Activated T-helper 17 cell treated with anti-CD3 and anti-CD28 coated beads, Interleukin-2, amount 50 U/mL, for 72 hours (primary cell): ENCODE results near the gene AGAP1. TPM values are rescaled to one million over a fixed set of nuclear protein-coding genes. Genes with fewer than 3 reads are reported as not detected.

ENCODE experiments used
- ATAC-seq: fragments of 150-1000 bp; cut with Tn5 transposase; replicated peaks from 2 replicates; pipeline ENCODE4 v1.10.0; 2021; ENCODE audit warnings: mild to moderate bottlenecking, moderate library complexity
- H3K27ac Mint-ChIP-seq: one replicate; pipeline ENCODE4 v1.8.0; 2022; ENCODE audit warnings: mixed read lengths
- H3K27me3 Mint-ChIP-seq: one replicate; pipeline ENCODE4 v1.8.0; 2022; ENCODE audit warnings: mixed read lengths
- H3K36me3 Mint-ChIP-seq: one replicate; pipeline ENCODE4 v1.8.0; 2022; ENCODE audit warnings: low read depth, mild to moderate bottlenecking, mixed read lengths
- H3K4me1 Mint-ChIP-seq: one replicate; pipeline ENCODE4 v1.8.0; 2022; ENCODE audit warnings: mixed read lengths
- H3K4me3 Mint-ChIP-seq: one replicate; pipeline ENCODE4 v1.8.0; 2022; ENCODE audit warnings: mild to moderate bottlenecking, mixed read lengths
- H3K9me3 Mint-ChIP-seq: one replicate; pipeline ENCODE4 v1.8.0; 2022; ENCODE audit warnings: mixed read lengths
- total RNA-seq, 2 donors: library from RNA; stranded (reverse); gene quantifications; one replicate each; pipeline ENCODE4 v1.2.3, GENCODE V29; 2022

Gene AGAP1
- total RNA-seq, 2 donors from 2014 or later, result 2.2 to 5.3 TPM

DNA sequence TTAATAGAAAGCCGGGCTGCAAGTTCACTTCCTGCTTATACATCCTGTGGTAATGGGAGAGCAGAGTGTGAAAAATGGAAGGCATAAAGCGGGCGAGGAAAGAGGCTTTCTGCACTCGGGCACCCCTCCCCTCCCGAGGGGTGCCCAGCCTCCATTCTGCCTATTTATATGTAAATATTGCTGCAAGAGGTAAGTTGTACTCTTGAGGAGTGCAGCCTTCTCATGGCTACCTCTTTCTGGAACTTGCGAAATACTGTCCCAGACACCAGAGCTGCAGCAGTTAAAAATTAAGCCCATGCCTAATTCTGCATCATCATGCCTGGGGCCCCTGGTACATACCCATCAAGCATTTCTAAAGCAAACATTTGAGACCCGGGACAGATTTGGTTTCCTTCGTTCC lies 518.3 kb downstream of the AGAP1 start:
- H3K9me3 Mint-ChIP-seq, result no peaks in the 10 kb centered on the region
- H3K4me1 Mint-ChIP-seq, result no peaks in the 10 kb centered on the region
- H3K4me3 Mint-ChIP-seq, result no peak overlapping the region
- H3K36me3 Mint-ChIP-seq, result no peaks in the 10 kb centered on the region
- no peaks in the 10 kb centered on the region for H3K27me3 Mint-ChIP-seq
- H3K27ac Mint-ChIP-seq, result no peak overlapping the region
- no peak for ATAC-seq

DNA sequence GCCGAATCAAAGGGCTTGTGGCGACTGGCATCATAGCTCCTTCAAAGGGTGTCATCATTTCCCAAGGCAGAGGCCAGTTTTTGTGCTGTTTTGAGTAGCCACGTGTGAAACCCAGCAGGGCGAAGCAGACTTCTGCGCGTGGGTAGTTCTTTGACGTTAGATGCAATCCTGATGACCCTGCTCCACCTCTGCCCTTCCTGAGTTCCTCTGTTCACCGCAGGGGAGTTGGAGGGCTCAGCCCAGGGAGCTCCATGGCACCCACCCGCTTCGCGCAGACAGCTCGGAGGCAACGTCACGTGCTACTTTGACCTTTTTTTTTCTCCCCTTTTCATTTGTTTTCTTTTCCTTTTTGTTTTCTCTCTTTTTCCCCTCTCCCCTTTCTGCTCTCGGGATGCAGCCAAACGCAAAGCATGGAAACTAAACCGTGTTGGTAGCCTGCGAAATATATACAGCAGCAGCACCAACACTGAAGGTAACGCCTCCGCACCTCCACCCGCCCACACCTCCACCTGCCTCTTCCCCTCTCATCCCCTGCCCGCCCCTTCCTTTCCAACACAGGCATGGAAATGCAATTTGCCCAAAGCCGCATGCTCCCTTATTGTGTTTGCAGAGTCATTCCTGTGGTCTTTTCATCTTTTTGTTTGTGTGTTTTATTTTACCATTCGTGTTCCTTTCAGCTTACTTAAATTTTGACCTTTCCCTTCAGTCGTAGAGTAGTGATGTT lies 520.7 kb downstream of the AGAP1 start:
- H3K27ac Mint-ChIP-seq, result no peak overlapping the region
- H3K4me1 Mint-ChIP-seq, result no peaks in the 10 kb centered on the region
- H3K9me3 Mint-ChIP-seq, result no peaks in the 10 kb centered on the region
- no peaks in the 10 kb centered on the region for H3K27me3 Mint-ChIP-seq
- ATAC-seq, result no peak
- H3K4me3 Mint-ChIP-seq, result no peak overlapping the region
- no peaks in the 10 kb centered on the region for H3K36me3 Mint-ChIP-seq

DNA sequence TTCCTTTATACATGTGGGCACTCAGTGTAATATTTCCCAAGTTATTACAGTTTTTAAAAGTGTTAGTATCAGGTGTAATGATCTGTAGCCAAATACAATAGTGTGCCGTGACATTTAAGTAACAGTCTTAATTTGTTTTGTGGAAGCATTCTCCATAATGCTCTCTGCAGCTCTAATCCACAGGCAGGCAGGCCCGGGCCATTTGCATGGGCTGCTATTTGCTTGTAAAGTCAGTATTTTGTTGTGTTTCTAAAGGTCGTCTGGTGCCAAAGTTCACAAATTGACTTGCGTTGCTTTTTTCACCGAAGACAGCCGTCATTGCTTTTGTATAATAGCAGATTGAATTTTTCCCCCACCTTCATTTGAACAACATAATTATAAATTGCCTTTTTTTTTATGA lies 521.3 kb downstream of the AGAP1 start:
- no peak overlapping the region for H3K27ac Mint-ChIP-seq
- ATAC-seq, result no peak
- no peak overlapping the region for H3K4me3 Mint-ChIP-seq
- no peaks in the 10 kb centered on the region for H3K27me3 Mint-ChIP-seq
- H3K4me1 Mint-ChIP-seq, result no peaks in the 10 kb centered on the region
- no peaks in the 10 kb centered on the region for H3K9me3 Mint-ChIP-seq
- H3K36me3 Mint-ChIP-seq, result no peaks in the 10 kb centered on the region

DNA sequence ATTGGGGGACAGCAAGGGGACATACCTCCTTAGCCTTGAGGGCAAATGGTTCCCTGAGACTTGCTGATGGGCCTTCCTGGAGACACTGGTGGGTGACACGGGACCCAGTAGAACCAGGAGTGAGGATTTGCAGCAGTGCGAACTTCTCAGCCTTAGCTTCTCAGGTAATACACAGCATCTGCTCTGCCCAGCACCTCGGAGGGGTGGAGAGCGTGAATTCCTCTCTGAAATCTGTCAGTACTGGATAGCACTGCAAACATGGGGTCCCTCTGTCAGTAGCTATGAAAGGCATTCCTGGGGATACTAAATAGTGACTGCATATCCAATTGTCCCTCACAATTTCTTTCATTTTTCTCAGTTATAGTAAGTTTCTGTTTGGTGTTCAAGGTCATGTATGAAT lies 522.7 kb downstream of the AGAP1 start:
- no peaks in the 10 kb centered on the region for H3K4me1 Mint-ChIP-seq

DNA sequence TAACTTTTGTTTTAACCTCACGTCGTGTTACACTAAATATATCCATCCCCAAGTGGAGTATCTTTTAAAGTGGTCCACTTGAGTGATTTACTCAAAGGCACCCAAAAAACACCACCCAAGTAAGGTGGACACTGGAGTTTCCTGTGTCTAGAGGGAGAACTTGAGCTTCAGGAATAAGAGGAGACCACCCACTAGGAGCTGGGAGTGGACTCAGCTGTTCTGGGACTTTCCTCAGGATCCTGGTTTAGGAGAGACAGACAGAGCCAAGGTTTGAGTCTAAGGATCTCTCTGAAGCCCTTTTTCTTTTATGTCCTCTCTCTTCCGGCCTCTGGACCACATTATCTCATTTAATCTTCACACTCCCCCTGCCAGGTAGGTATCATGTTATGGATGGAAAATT lies 523.6 kb downstream of the AGAP1 start:
- no peaks in the 10 kb centered on the region for H3K4me1 Mint-ChIP-seq
- no peak overlapping the region for H3K27ac Mint-ChIP-seq
- no peak overlapping the region for H3K4me3 Mint-ChIP-seq
- H3K36me3 Mint-ChIP-seq, result no peaks in the 10 kb centered on the region
- ATAC-seq, result no peak
- H3K27me3 Mint-ChIP-seq, result no peaks in the 10 kb centered on the region
- H3K9me3 Mint-ChIP-seq, result no peaks in the 10 kb centered on the region

More for the DNA sequence above, 522.7 kb downstream of the AGAP1 start:
- no peak overlapping the region for H3K4me3 Mint-ChIP-seq
- H3K36me3 Mint-ChIP-seq, result no peaks in the 10 kb centered on the region
- no peaks in the 10 kb centered on the region for H3K27me3 Mint-ChIP-seq
- no peaks in the 10 kb centered on the region for H3K9me3 Mint-ChIP-seq
- ATAC-seq, result no peak
- no peak overlapping the region for H3K27ac Mint-ChIP-seq

DNA sequence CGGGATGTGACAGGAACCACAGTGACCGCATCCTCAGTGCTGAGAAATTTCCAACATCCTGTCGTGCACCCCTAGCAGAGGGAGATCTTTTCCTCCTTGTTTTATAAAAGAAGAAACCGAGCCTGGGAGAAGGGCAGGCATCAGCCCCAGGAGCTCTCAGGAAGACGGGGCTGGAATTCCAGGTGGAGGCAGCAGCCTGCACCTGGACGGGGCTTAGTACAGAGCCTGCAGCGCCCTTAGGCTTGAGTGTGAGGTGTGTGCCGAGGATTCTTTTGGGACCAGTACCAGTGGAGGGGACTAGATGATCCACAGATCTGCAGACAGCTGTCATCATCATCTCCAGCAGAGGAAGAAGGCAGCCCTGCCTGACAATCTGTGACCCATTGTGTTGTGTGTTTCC lies 525.6 kb downstream of the AGAP1 start:
- Mint-ChIP-seq H3K36me3 (no peaks in the 10 kb centered on the region), H3K4me1 (no peaks in the 10 kb centered on the region), H3K27me3 (no peaks in the 10 kb centered on the region), H3K9me3 (no peaks in the 10 kb centered on the region), H3K4me3 (no peak overlapping the region), H3K27ac (no peak overlapping the region)
- ATAC-seq, result no peak

DNA sequence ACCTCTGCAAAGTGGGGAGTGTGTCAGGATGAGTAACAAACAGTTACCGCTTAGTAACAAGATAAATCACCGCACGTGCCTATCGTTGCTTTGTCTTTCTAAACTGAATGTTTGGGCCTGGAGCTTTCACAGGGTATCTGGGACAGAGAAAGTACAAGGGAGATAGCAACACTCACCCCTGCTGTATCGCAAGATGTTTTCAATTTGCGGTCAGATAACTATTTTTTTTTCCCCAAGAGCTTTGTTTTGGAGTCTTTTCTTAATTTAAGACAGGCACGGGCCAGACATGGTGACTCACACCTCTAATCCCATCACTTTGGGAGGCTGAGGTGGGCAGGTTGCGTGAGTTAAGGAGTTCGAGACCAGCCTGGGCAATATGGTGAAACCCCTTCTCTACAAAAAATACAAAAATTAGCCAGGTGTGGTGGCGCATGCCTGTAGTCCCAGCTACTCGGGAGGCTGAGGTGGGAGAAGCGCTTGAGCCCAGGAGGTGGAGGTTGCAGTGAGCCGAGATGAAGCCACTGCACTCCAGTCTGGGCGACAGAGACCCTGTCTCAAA lies 527.7 kb downstream of the AGAP1 start:
- no peak for ATAC-seq
- Mint-ChIP-seq H3K36me3 (no peaks in the 10 kb centered on the region), H3K27me3 (no peaks in the 10 kb centered on the region), H3K9me3 (no peaks in the 10 kb centered on the region), H3K4me1 (no peaks in the 10 kb centered on the region), H3K27ac (no peak overlapping the region), H3K4me3 (no peak overlapping the region)

DNA sequence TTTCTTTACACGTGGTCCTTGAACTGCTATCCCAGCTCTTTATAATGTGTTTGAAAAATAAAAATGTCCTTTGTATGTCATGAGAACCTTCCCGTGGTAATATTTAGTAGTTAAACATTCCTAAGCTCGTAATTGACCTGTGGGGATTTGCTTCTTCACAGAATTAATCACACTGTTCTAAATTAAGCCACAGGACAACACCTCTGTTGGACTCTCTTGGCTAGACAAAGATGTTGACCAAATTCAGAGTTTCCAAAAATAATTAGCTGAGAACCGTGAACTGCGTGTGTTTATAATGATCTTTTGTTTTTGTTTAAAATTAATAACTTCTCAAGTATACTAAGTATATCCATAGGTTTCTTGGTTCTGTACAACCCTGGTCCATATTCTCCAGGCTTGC lies 528.3 kb downstream of the AGAP1 start:
- no peaks in the 10 kb centered on the region for H3K36me3 Mint-ChIP-seq
- H3K4me3 Mint-ChIP-seq, result no peak overlapping the region
- no peaks in the 10 kb centered on the region for H3K27me3 Mint-ChIP-seq
- H3K9me3 Mint-ChIP-seq, result no peaks in the 10 kb centered on the region
- ATAC-seq, result no peak
- no peaks in the 10 kb centered on the region for H3K4me1 Mint-ChIP-seq
- no peak overlapping the region for H3K27ac Mint-ChIP-seq

DNA sequence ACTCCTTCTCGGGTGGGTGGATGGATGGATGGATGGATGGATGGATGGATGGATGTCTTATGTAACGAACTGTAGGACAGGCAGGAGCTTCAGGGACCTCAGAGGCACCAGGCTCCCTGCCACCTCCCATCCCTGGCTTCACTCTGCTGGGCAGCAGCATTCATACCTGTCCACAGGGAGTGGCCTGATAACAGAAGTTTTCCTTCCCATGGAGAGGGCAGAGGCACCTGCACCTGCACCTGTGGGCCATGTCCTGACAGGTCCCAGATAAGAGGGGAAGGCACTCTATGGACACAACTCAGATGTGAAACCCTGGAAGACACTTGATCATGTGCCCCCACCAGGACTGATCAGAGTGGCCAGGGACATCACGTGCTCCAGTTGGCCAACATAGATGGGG lies 532.0 kb downstream of the AGAP1 start:
- Mint-ChIP-seq H3K9me3 (peaks cover 3% of the 10 kb centered on the region), H3K4me1 (no peaks in the 10 kb centered on the region), H3K27me3 (no peaks in the 10 kb centered on the region), H3K27ac (no peak overlapping the region), H3K36me3 (no peaks in the 10 kb centered on the region), H3K4me3 (no peak overlapping the region)
- no peak for ATAC-seq

DNA sequence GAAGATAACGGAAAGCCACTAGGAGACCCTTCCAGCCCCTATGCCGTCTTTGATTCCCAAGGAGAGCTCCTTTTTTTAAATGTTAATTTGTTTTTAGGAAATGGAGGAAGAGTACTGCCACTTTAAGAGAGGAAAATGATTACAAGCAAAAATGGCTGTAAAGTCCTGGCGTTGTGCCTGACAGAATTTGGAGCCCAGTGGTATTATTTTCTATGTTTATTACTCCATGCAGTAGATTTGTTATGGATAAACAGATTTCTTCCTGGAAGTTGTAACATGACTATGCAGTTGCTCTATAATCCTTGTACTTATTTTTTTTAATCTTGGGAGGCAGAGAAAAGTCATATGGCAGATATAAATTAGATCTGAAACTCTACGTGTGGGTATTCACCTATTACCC lies 533.0 kb downstream of the AGAP1 start:
- no peaks in the 10 kb centered on the region for H3K4me1 Mint-ChIP-seq
- H3K36me3 Mint-ChIP-seq, result no peaks in the 10 kb centered on the region
- H3K27me3 Mint-ChIP-seq, result no peaks in the 10 kb centered on the region
- H3K4me3 Mint-ChIP-seq, result no peak overlapping the region
- ATAC-seq, result no peak
- H3K9me3 Mint-ChIP-seq, result peaks cover 3% of the 10 kb centered on the region
- no peak overlapping the region for H3K27ac Mint-ChIP-seq

DNA sequence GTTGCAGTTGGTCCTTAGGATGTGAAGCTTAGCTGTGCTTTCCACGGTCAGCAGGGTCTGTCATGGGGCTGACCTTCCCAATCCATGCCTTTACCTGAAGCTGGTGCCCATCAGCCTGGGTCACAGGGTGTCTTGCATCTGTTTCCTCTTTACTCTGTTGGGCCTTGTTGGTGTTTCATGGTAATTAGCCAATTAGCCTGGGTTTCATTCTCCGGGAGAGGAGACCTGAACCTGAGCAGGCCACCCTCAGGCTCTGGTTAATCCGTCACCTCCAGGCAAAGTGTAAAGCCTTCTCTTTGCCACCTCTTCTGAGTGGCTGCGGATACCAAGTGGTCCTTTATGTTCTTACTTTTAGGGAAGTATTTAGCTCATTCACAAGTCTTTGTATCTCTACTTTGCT lies 534.2 kb downstream of the AGAP1 start:
- H3K4me1 Mint-ChIP-seq, result no peaks in the 10 kb centered on the region
- no peak for ATAC-seq
- H3K9me3 Mint-ChIP-seq, result peaks cover 3% of the 10 kb centered on the region
- H3K36me3 Mint-ChIP-seq, result no peaks in the 10 kb centered on the region
- H3K27me3 Mint-ChIP-seq, result no peaks in the 10 kb centered on the region
- no peak overlapping the region for H3K4me3 Mint-ChIP-seq
- H3K27ac Mint-ChIP-seq, result no peak overlapping the region

DNA sequence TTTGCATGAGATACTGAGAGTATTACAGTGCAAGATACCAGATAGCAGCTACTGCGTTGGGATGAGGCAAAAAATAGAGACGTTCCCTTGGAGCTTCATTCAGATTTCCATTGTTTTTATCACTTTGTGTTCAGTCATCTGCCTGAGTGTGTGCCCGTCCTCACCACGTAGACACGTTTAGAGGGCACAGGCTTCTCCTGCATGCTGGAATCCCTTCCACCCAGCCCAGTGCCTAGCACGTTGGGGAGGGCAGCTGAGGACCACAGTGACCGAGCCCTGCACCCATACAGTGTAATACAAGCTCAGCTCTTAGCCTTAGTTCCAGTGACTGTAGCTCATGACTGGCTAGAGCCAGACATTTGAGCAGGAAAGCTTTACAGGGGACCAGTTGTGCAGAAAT lies 539.6 kb downstream of the AGAP1 start:
- no peak overlapping the region for H3K4me3 Mint-ChIP-seq
- no peak for ATAC-seq
- H3K9me3 Mint-ChIP-seq, result peaks cover 3% of the 10 kb centered on the region
- H3K27ac Mint-ChIP-seq, result no peak overlapping the region
- H3K4me1 Mint-ChIP-seq, result no peaks in the 10 kb centered on the region
- no peaks in the 10 kb centered on the region for H3K36me3 Mint-ChIP-seq
- no peaks in the 10 kb centered on the region for H3K27me3 Mint-ChIP-seq

DNA sequence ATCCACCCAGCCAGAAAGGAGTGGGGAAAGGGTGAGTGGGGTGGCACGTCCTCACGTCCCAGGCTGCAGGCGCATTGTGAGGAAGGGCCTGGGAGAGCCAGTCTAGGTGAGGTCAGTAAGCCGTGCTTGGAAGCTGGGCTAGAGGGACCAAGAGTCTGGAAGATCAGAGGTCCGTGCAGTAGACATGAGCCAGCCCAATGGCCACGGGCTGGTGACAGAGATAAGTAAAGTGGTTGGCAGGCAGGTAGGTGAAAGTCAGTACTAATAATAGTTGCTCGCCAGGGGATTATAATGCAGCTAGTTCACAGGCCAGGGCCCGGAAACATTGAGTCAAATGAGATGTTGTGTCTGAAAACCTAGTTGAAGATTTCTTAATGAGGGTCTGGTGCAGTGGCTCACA lies 541.1 kb downstream of the AGAP1 start:
- ATAC-seq, result no peak
- H3K36me3 Mint-ChIP-seq, result no peaks in the 10 kb centered on the region
- peaks cover 3% of the 10 kb centered on the region for H3K9me3 Mint-ChIP-seq
- no peak overlapping the region for H3K4me3 Mint-ChIP-seq
- H3K27me3 Mint-ChIP-seq, result no peaks in the 10 kb centered on the region
- no peak overlapping the region for H3K27ac Mint-ChIP-seq
- H3K4me1 Mint-ChIP-seq, result no peaks in the 10 kb centered on the region

DNA sequence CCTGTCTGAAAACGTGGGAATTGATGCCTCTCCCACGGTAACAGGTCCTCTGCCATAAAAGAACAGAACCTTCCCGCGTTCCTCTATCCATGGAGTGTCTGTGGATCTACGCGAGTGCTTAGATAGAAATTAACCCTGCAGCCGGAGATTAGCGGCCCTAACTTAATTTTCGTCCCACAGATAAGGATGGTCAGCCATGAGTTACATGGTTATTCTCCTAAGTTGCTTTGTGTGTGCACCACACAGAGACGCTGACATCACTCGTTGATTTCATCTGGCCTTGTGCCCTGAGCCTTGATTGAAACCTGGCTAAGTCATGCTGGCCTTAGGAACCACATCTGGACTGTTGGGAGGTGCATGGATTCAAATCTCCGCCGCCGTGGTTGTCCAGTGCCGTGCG lies 542.2 kb downstream of the AGAP1 start:
- Mint-ChIP-seq H3K4me3 (no peak overlapping the region), H3K36me3 (no peaks in the 10 kb centered on the region), H3K4me1 (no peaks in the 10 kb centered on the region), H3K27me3 (no peaks in the 10 kb centered on the region), H3K27ac (no peak overlapping the region), H3K9me3 (no peaks in the 10 kb centered on the region)
- no peak for ATAC-seq

DNA sequence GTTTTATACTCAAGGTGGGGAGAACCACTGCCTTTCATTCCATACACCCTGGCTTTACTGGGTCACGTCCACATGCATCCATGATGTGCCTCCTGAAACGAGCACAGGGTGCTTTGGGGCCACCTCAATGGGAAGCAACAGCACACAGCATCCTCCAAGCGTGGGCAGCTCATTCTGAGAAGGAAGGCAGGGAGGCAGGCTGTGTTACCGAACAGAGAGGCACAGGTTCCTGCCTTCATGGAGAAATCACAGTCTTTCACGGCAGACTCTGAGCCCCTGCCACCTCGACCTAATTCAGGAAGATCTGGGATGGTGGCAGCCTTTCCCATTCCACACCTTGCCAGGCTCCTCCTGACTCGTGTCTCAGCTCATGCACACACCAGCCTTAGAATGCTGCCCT lies 544.3 kb downstream of the AGAP1 start:
- Mint-ChIP-seq H3K4me3 (no peak overlapping the region), H3K36me3 (no peaks in the 10 kb centered on the region), H3K9me3 (no peaks in the 10 kb centered on the region), H3K27ac (no peak overlapping the region), H3K4me1 (no peaks in the 10 kb centered on the region), H3K27me3 (peaks cover 6% of the 10 kb centered on the region)
- ATAC-seq, result no peak
